Uterus (tissue), 2 donors: ENCODE measurements around the gene HSPG2.

ENCODE experiments used
- POLR2A ChIP-seq, 2 donors: fragments of 450-650 bp; IDR thresholded peaks; one replicate each; pipeline ENCODE4 v1.6.1; 2016; ENCODE audit warnings: antibody characterized with exemption in 2 of 2, mild to moderate bottlenecking in 1 of 2, moderate library complexity in 1 of 2
- TF ChIP-seq, protein P1 (sequence below), 4 experiments: fragments of 200-600 bp in 2 of 4; fragments of 450-650 bp in 2 of 4; sonication (generic) in 2 of 4; IDR thresholded peaks; one replicate each; pipeline ENCODE4 v1.5.1; 2016 to 2019; ENCODE audit warnings: antibody characterized with exemption in 4 of 4, mild to moderate bottlenecking in 2 of 4, moderate library complexity in 1 of 4

DNA sequence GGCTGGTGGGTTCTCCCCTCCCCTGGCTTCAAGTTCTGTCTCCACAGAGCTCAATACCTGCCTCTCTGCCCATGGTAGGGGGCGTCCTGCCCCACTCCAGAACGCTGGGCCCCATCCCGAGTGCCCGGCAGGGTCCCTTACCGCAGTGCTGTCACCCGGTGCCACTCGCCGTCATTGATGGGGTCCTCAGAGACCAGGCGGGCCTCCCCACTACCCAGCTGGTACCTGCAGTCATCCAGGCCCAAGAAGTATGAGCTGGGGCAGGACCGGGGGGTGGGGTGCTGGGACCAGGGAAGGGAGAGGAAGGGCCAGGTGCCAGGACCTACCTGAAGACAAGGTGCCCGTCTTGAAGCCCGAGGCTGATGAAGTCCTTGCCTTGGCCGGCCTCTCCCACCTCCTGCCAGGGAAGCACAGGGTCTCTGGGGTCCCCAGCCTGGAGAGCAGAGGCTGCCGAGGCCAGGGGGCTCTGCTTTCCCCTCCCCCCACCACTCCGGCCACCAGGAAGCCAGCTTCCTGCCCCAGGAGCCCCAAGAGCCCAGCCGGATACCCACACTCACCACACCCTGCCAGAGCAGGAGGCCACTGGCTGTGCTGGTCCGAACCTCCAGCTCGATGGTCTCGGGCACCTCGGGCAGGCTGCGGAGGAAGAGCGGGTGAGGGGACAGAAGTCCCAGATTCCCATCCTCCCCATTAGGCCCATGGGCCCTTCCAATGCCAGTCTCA, 113.0 kb downstream of the HSPG2 start:
- TF ChIP-seq, protein P1, sequence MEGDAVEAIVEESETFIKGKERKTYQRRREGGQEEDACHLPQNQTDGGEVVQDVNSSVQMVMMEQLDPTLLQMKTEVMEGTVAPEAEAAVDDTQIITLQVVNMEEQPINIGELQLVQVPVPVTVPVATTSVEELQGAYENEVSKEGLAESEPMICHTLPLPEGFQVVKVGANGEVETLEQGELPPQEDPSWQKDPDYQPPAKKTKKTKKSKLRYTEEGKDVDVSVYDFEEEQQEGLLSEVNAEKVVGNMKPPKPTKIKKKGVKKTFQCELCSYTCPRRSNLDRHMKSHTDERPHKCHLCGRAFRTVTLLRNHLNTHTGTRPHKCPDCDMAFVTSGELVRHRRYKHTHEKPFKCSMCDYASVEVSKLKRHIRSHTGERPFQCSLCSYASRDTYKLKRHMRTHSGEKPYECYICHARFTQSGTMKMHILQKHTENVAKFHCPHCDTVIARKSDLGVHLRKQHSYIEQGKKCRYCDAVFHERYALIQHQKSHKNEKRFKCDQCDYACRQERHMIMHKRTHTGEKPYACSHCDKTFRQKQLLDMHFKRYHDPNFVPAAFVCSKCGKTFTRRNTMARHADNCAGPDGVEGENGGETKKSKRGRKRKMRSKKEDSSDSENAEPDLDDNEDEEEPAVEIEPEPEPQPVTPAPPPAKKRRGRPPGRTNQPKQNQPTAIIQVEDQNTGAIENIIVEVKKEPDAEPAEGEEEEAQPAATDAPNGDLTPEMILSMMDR (IDR thresholded peaks at IDR 0.05), result no peak
- no peak for TF ChIP-seq POLR2A (IDR thresholded peaks at IDR 0.05)
